Cardiac muscle cell (in vitro differentiated cells and primary cell): Measurements from ENCODE around the gene TBC1D2. TPM values are rescaled to one million over a fixed set of nuclear protein-coding genes. Genes with fewer than 3 reads are reported as not detected.

Experiments used
- DNase-seq, 2 donors: peaks; one replicate each; pipeline versions ENCODE4 v3.0.0 to v3.0.0-alpha.2; 2010 to 2017; ENCODE audit warnings: low read depth in 1 of 2, low spot score in 1 of 2
- H3K27ac ChIP-seq: fragments of 200-600 bp; sonication (generic); 2 replicates; pipeline ENCODE4 v1.5.1; 2016
- H3K27me3 ChIP-seq: fragments of 200-600 bp; sonication (generic); 2 replicates; pipeline ENCODE4 v1.6.0; 2016; ENCODE audit warnings: control low read depth
- H3K36me3 ChIP-seq: fragments of 200-600 bp; sonication (generic); 2 replicates; pipeline ENCODE4 v1.5.1; 2016; ENCODE audit warnings: control low read depth
- H3K4me1 ChIP-seq: fragments of 200-600 bp; sonication (generic); 2 replicates; pipeline ENCODE4 v1.8.1; 2017; ENCODE audit warnings: low read depth, mild to moderate bottlenecking, mixed run types
- H3K4me3 ChIP-seq: fragments of 200-600 bp; sonication (generic); 2 replicates; pipeline ENCODE4 v1.5.1; 2016; ENCODE audit warnings: mild to moderate bottlenecking
- H3K9me3 ChIP-seq: fragments of 200-600 bp; sonication (generic); 2 replicates; pipeline ENCODE4 v1.5.1; 2017; ENCODE audit warnings: low read depth, mild to moderate bottlenecking, control low read depth
- polyA plus RNA-seq: library from polyadenylated mRNA; unstranded; fragments of >200 nt; fragmentation: Nextera tagmentation; extraction: Ambion mirVana; gene quantifications from 2 replicates; pipeline ENCODE4 v1.2.1, GENCODE V29; 2016
- total RNA-seq: library from RNA; depleted of rRNA; stranded (reverse); fragments of >200 nt; gene quantifications from 2 replicates; pipeline ENCODE4 v1.2.3, GENCODE V29; 2016
- TF ChIP-seq, protein P1 (sequence below): IDR thresholded peaks from 2 replicates; pipeline ENCODE4 v1.5.1; 2012; ENCODE audit warnings: low read depth, mild to moderate bottlenecking, low read length

The TBC1D2 gene
- total and polyA plus RNA-seq, 2 experiments from 2014 or later = 3.0 to 5.5 TPM

DNA sequence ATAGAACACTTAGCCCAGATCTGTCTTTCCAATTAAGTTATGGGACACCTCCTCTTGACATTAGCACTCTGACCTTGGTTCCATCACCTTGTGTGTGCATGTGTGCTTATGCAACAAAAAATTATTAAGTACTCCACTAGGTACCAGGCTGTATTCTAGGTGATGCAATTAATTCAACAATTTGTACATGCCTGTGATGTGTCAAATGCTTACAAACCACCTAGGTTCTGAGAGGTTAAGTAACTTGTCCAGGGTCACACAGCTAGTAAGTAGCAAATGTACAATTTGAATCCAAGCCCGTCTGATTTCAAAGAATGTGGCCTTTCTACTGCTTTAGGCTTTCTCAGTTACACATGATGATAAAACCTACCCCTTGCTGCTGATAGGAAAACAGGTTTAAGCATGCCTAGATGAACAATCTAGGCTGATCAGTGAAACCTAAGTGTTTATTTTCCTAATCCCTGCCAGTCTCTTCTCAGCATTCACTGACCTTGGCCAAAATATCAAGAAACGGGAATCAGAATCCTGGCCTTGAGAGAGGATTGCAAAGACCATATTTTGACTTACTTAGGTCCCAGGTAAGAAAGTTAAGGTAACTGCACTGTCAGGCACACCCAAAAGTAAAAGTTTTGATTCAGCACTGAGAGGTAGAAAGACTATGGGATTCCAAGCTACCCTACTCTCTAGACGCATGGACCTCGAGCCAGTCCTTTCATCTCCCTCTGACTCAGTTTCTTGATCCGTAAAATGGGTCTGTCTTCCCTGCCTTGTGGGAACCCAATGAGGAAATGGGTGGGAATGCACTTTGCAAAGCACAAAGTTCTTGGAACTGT, 1.0 kb downstream of the TBC1D2 start:
- H3K9me3 ChIP-seq = no peaks in the 10 kb centered on the region
- no peaks in the 10 kb centered on the region for H3K4me1 ChIP-seq
- peak overlapping the region; percentile 80 for H3K4me3 ChIP-seq
- TF ChIP-seq, protein P1, sequence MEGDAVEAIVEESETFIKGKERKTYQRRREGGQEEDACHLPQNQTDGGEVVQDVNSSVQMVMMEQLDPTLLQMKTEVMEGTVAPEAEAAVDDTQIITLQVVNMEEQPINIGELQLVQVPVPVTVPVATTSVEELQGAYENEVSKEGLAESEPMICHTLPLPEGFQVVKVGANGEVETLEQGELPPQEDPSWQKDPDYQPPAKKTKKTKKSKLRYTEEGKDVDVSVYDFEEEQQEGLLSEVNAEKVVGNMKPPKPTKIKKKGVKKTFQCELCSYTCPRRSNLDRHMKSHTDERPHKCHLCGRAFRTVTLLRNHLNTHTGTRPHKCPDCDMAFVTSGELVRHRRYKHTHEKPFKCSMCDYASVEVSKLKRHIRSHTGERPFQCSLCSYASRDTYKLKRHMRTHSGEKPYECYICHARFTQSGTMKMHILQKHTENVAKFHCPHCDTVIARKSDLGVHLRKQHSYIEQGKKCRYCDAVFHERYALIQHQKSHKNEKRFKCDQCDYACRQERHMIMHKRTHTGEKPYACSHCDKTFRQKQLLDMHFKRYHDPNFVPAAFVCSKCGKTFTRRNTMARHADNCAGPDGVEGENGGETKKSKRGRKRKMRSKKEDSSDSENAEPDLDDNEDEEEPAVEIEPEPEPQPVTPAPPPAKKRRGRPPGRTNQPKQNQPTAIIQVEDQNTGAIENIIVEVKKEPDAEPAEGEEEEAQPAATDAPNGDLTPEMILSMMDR = no peak
- H3K27ac ChIP-seq = no peak overlapping the region
- no peak for DNase-seq
- no peaks in the 10 kb centered on the region for H3K36me3 ChIP-seq
- H3K27me3 ChIP-seq = no peaks in the 10 kb centered on the region

DNA sequence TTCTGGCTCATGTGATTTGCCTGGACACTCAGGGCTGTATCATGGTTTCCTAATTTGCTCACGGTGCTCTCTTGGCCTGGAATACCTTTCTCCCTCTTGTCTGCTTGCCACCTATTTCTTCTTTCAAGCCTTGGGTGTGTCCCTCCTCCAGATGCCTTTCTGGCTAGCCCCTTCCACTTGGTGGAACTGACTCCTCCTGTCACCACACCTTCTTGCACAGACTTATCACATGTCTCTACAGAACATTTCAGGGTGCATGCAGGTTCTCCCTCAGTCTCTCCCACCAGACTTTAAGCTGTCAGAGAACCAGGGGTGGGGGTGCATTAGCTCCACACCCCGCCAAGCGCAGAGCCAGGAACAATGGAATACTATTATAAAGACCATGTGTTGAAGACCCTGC, 1.9 kb downstream of the TBC1D2 start:
- TF ChIP-seq, protein P1 = no peak
- Histone ChIP-seq H3K9me3 (no peaks in the 10 kb centered on the region), H3K4me1 (no peaks in the 10 kb centered on the region), H3K27ac (no peak overlapping the region), H3K36me3 (no peaks in the 10 kb centered on the region), H3K27me3 (no peaks in the 10 kb centered on the region), H3K4me3 (no peak overlapping the region)
- DNase-seq = no peak

DNA sequence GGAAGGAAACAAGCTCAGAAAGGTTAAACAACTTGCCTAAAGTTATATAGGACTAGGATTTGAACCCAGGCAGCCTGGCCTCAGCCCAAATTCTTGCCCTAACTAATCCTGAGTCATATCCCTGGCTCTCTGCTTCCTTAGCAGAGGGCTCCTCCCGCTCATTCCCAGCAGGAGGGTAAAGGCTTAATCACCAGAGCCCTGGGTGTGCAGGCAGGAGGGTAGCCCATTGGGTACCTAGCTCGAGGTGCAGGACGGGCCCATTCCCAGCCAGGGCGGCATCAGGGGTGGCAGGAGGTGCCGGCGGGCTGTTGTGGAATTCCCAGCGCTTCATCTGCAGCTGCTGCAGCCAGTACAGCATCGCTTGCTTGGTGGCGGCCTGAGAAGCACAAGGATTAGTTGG, 3.9 kb downstream of the TBC1D2 start:
- H3K4me1 ChIP-seq = no peaks in the 10 kb centered on the region
- no peaks in the 10 kb centered on the region for H3K27me3 ChIP-seq
- no peak overlapping the region for H3K27ac ChIP-seq
- no peak overlapping the region for H3K4me3 ChIP-seq
- no peaks in the 10 kb centered on the region for H3K36me3 ChIP-seq
- DNase-seq = peak in 1 of 2 donors; percentile 73
- TF ChIP-seq, protein P1 = no peak
- no peaks in the 10 kb centered on the region for H3K9me3 ChIP-seq

DNA sequence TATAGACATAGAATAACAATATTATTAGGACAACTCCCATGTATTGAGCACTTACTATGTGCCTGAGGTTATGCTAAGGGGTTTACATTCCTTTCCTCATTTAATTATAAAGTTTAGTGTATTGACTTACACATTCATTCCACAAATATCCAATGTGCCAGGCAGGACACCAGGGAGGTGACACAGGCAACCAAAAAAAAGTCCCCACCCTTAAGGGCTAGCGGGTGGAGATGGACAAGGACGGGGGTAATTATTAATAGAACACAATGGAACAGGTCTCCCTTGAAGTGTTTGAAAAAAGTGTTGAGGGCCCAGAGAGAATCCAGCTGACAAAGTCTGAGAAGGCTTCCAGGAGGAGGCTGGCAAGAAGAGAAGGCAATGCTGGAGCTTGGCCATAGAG, 5.7 kb downstream of the TBC1D2 start:
- Histone ChIP-seq H3K4me1 (no peaks in the 10 kb centered on the region), H3K36me3 (no peaks in the 10 kb centered on the region), H3K27me3 (no peaks in the 10 kb centered on the region), H3K27ac (no peak overlapping the region), H3K9me3 (no peaks in the 10 kb centered on the region), H3K4me3 (no peak overlapping the region)
- DNase-seq = no peak
- TF ChIP-seq, protein P1 = no peak

DNA sequence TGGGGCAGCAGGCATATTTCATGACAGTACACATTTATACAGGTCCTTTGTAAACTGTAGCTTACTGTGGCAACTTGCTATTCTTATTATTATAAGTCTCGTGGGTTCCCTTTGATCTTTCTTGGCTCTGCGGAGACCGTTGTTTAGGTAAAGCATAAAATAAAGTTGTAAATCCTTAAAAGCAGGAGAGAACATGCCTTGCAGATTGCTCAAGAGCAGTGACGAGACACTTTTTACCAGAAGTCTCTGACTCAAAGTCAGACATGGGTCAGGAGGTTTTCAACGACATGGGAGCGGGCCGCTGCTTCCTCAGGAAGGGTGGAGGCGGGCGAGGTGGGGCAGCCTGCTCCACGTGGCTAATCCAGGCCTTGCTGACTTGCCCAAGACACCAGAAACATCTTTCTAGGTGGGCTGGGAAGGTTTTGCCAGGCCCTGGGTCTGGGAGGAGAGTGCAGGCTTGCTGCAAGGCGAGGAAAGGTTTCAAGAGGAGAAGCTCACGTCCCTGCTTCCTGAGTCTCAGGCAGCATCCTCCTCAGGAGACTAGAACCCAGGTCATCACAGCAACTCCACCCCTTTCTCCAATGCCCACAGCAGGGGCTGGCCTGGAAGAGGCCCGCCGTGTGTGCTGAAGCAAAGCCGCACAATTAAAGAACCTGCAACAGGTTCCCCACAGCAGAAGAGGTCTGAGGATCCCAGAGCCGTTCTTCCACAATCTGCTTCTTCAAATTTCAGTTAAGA, 6.5 kb downstream of the TBC1D2 start:
- peak in 1 of 2 donors; percentile 95 for DNase-seq
- TF ChIP-seq, protein P1 = no peak
- Histone ChIP-seq H3K27ac (no peak overlapping the region), H3K4me1 (no peaks in the 10 kb centered on the region), H3K9me3 (no peaks in the 10 kb centered on the region), H3K36me3 (no peaks in the 10 kb centered on the region), H3K27me3 (no peaks in the 10 kb centered on the region), H3K4me3 (no peak overlapping the region)
